Jurkat, Clone E6-1 (cell line): Measurements from ENCODE around the gene PRC1. TPM values are rescaled to one million over a fixed set of nuclear protein-coding genes. Genes with fewer than 3 reads are reported as not detected.
"Not testable (repeated sequence)": the region's sequence is repeated elsewhere in the genome, so short reads cannot be mapped to it uniquely, and the experiment has no call there.

Experiments used
- DNase-seq: peaks from one replicate; pipeline ENCODE4 v3.0.0-alpha.2; 2011; ENCODE audit warnings: low read depth, low spot score
- H3K4me3 ChIP-seq: 2 replicates; pipeline ENCODE4 v1.5.1; 2011; ENCODE audit warnings: mild to moderate bottlenecking, low read length, control low read depth, moderate library complexity
- polyA plus RNA-seq: library from polyadenylated mRNA; unstranded; fragments of >200 nt; gene quantifications from one replicate; pipeline ENCODE4 v1.2.1, GENCODE V29; 2012; ENCODE audit warnings: missing spikeins; ENCODE audit not compliant: insufficient read length, insufficient read depth

The PRC1 gene, protein sequence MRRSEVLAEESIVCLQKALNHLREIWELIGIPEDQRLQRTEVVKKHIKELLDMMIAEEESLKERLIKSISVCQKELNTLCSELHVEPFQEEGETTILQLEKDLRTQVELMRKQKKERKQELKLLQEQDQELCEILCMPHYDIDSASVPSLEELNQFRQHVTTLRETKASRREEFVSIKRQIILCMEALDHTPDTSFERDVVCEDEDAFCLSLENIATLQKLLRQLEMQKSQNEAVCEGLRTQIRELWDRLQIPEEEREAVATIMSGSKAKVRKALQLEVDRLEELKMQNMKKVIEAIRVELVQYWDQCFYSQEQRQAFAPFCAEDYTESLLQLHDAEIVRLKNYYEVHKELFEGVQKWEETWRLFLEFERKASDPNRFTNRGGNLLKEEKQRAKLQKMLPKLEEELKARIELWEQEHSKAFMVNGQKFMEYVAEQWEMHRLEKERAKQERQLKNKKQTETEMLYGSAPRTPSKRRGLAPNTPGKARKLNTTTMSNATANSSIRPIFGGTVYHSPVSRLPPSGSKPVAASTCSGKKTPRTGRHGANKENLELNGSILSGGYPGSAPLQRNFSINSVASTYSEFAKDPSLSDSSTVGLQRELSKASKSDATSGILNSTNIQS
- 224 TPM for polyA plus RNA-seq

DNA sequence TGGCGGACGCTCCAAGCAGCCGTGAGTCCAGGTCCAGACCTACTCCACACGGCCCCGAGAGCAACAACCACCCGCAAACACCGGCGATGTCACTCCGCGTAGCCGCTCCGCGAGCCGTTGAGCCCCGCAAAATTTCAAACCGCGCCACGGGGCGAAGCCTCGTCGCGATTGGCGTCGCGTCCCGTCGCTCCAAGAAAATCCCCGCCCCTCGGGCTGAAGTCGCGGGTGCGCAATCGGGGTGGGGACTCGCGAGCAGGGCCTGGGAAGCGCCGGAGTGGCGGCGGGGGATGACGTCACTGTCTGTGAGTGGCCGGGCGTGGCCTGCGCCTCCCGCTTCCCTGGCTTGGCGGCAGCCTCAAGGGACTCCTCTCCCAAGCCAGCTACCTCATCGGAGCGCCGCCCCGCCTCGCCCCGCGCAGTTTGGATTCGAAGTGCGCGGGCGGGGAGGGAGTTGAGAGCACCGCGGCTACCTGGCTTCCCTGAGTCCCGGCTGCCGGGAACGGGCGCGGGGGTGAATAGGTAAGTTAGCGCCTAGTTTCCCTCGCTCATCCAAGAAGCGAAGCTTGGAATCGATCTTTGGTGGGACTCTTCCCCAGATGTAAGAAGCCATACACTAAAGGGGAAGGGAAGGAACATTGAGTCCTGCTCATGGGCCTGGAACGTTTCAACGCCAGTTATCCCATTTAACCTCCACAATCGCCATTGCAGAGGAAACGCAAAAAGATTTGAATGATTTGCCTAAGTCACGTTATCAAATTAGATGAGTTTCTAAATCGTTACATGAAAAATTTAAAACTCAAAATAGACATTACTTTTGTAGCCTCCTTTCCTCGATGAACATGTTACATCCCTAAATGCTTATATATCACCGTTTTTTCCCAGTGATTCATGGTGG lies at the start of gene PRC1:
Gene PRC1, minus strand, starts transcription at position 119 of the 895 bp plus-strand sequence. Its CDS starts 118 bp downstream, at position 1.
- DNase-seq: peak; percentile 94
- H3K4me3 ChIP-seq: peak within 1 kb of the TSS; percentile 80

DNA sequence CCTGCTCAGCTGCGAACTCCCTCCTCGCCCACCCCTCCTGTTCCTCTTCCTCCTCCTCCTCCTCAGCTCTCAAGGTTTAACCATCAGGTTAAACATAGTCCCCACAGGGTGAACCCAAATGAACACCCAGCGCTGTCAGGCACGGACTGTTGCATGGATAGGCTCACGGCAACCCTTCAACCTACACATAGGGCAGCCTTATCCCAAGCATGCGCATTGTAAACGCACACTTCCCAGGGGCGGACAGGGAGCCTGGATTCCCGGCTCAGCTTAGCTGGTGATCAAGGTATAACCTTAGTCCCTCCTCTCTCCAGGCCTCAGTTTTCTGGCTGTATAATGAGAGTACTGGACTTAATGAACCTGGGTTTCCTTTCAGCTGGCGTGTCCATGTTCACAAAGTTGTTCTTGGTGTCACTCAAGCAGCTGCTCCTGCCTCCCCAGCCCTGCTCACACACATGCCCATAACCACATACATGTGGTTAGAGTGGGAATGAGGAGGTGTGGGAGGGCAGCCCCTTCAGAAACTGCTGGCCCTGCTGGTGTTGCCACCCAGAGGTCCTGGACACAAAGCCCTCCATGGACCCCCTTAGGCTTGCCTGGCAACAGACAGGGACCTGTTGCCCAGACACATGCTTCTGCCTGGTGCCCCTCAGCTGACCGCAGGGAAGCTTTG lies 49.0 kb upstream of the PRC1 start:
- no peak overlapping the region for H3K4me3 ChIP-seq
- no peak for DNase-seq

DNA sequence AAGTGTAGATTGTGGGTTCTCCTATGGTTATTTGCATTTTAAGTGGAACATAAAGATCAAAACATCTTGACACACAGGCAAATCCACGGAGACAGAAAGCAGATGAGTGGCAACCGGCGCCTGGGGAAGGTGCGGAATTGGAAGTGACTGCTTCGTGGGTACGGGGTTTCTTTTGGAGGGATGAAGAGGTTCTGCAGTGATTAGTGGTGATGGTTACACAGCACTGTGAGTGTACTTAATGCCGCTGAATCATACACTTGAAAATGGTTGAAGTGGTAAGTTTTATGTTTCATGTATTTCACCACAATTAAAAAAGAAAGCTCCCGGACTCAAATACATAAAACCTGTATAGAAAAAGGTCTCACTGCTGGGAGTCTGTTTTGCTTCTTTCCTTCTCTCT lies 46.5 kb upstream of the PRC1 start:
- no peak for DNase-seq
- no peak overlapping the region for H3K4me3 ChIP-seq

DNA sequence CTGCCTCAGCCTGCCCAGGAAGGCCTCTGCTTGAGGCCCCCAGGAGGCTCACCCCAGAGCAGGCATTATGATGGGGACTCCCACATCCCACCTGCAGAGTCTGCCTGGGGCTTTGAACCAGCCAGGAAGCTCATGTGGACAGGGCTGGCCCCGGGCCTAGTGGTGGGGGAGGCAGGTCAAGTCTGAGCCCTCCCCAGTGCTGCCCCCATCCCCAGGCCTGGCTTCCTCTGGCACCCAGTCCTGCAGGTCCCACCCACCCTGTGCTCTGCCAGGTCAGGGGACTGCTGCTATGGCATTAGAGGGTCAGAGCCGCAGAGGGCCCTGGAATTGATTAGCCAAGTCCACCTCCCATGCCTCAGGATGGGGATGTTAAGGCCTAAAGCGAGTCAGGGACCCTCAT lies 45.7 kb upstream of the PRC1 start:
- no peak overlapping the region for H3K4me3 ChIP-seq
- DNase-seq: no peak

DNA sequence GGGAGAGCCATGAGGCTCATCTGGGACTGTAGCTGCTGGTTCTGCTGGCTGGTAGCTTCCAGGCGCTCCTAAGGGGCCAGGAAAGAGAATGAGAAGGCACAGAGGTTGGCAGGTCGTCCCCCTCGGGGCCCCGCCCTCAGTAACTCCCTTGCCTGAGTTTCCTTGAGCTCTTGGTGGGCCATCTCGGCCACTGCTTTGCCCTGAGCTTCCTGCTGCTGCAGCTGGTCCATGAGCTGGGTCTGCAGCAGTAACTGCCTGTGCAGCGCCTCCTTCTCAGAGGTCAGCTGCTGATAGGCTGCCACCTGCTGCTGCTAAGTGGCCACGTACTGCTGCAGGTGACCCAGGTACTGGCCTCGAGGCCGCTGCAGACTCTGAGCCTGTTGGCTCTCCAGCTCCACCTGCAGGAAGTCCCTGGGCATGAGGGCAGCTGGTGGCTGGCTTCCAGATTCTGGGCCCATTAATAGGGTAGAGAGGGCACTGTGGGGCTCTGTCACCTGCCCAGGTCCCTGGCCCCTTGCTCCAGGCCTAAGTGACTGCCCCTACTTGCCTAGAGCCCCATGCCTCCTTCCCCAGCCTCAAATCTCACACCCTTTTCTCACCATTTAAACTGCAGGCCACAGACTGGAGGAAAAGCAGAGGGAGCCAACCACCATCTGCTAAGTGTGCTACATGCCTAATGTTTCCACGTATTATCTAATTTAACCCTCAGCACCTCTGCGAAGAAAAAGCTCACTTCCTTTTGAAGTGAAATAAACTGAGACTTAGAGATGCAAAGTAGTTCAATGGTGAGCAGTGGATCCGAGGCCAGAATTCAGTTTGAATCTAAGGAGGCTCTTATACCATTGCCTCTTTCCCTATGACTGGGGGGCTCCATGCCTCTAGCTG lies 38.8 kb upstream of the PRC1 start:
- no peak overlapping the region for H3K4me3 ChIP-seq
- DNase-seq: no peak

DNA sequence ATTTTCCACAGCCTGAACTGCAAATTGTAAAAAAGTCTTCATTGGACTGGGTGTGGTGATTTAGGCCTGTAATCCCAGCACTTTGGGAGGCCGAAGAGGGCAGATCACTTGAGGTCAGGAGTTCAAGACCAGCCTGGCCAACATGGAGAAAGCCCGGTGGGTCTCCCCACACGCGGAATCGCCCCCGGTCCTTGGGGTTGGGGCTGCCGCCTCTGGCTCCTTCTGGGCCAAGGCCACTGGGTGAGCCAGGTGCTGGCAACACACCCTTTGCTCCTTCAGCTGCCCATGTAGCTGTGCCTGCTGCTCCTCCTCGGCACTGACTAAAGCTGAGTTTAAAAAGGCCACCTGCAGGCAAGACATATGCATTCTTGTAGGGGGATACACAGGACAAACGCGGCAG lies 37.5 kb upstream of the PRC1 start:
- DNase-seq: no peak
- no peak overlapping the region for H3K4me3 ChIP-seq

DNA sequence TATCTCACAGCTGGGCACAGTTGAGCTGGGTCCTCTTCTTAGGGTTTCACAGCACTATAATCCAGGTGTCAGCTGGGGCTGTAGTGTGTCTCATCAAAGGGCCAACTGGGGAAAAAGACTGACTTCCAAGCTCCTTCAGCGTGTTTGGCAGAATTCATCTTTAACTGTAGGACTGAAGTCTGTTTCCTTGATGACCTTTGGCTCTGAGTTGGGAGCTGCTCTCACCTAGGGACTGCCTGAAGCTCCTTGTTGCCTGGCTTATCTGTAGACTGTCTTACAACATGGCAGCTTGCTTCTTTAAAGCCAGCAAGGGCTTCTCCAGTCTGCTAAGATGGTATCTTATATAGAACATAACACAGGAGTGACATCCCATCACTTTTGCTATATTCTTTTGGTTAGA lies 33.3 kb upstream of the PRC1 start:
- no peak for DNase-seq
- no peak overlapping the region for H3K4me3 ChIP-seq

DNA sequence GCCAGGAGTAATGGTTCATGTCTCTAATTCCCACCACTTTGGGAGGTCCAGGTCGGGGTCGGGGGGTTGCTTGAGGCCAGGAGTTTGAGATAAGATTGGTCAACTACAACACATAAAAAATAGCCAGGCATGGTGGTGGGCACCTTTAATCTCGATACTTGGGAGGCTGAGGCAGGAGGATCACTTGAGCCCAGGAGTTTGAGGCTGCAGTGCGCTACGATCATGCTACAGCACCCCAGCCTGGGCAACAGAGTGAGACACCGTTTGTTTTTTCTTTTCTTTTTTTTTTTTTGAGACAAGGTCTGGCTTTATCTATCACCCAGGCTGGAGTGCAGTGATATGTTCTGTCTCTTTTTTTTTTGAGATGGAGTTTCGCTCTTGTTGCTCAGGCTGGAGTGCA lies 29.4 kb upstream of the PRC1 start:
- H3K4me3 ChIP-seq: no peak overlapping the region
- DNase-seq: no peak

DNA sequence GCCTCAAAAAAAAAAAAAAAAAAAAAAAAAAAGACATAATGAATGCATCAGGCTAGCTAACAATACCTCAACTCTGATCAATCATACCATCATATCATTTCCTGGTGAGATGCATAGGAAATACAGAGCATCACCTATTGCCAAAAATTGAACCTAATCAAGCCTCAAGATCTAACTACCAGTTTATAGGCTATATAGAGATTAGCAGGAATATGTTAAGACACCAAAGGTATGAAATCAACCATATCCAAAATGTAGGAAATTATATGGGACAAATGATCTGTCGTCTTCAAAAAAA lies 28.4 kb upstream of the PRC1 start:
- H3K4me3 ChIP-seq: peak overlapping the region; percentile 87
- no peak for DNase-seq

DNA sequence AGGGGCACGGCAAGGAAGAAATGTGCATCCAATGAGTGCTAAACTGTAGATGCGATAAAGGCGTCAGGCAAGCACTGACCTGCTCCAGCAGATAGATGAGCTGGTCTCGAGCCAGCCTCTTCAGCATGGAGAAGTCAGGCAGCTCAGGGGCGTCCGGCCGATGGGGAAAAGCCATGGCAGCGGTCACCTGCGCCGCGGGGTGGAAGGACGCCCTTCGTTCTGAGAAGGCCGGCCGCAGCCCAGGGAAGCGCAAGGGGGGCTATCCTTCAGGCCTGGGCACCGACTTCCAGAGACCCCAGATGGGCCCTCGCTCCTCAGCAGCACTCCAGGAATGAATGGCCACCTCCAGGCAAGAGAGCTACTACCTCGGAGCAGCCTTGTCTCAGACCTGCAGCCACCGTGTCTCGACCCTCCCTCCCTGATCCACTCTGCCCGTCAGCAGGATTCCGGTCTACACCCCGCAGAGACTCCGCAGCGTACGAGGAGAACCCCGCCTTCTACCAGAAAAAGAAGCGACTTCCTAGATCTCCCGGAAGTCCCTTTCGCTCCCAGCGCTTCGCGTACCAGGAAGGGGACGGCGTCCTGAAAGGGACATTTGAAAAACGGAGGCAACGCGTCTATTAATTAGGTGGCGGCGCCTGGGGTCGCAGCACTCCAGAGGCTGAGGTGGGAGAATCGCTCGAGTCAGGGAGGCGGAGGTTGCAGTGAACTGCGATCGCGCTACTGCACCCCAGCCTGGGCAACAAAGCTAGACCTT lies 27.9 kb upstream of the PRC1 start, which contains the start of gene VPS33B:
Gene VPS33B, minus strand, starts transcription at position 520 of the 757 bp plus-strand sequence. Its CDS starts 345 bp downstream, at position 175.
- peak within 1 kb of the TSS; percentile 87 for H3K4me3 ChIP-seq
- DNase-seq: peak; percentile 92

DNA sequence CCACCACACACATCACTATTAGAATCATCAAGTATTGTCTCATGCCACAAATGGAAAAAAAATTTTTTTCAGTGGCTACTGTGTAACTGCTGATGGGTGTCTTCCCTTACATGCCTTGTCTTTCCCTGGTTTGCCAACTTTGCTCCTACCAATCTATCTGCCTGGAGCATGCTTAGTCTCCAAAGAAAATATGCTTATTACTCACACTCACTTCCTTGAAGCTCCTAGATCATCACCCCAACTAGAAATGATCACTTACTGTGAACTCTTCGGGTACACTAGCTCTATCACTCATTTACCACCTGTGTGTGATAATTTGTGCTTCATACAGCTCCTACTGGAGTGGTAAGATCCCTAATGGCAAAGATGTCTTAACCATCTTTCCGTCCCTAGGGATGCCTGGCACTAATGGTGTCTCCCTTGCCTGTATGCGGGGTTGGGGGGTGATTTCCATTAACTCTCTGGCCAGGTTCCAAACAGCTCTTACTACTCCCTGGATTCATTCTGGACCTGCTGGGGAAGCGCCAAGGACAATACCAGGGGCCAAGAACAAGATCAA lies 27.3 kb upstream of the PRC1 start:
- peak overlapping the region; percentile 87 for H3K4me3 ChIP-seq
- no peak for DNase-seq

DNA sequence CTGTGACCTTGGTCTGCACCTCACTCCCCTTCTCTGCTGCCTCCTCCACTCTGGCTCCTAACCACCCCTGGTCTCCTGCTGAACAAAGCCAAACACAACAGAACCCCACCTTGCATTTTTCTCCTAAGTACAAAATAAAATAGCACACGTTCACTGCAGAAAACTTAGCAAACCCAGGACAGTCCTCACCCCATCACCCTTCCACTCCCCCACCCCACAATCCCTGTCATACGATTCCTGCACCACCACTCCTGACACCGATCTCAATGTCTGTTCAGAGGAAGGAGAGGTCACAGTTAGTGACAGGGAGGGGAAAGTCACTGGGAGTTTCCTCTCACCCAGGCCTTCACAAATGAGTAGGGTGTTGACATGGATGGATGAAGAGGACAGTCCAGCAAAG lies 23.8 kb upstream of the PRC1 start:
- no peak overlapping the region for H3K4me3 ChIP-seq
- no peak for DNase-seq

DNA sequence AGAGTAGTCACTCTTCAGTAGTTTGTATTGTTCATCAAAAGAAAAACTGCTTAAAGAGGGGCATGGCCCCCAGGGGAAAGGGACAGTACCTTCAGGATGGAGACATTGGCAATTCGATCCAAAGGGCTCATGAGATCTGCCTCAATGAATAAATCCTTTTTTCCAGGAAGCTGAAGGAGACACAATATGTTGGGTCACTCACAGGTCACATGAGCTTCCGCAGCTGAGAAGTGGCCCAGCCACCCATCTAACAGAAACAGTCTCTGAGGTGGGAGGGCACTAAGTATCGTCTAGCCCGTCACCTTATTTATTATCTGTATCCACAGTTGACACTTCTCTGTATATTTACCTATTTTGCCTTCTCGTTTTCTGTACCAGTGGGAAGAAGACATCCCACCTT lies 23.4 kb upstream of the PRC1 start:
- no peak for DNase-seq
- no peak overlapping the region for H3K4me3 ChIP-seq

DNA sequence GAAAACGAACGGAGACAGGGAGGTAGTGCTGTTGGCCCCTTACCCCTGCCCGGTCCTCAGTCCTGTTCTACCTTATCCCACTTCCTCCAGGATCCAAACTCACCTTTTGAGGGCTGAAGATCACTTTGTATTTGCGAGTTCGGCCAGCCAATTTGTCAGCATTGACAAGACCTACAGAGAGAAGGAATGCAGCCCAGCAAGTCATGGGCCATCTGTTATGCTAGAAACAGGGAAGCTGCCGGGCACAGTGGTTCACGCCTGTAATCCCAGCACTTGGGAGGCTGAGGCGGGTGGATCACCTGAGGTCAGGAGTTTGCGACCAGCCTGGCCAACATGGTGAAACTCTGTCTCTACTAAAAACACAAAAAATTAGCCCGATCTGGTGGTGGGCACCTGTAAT lies 19.4 kb upstream of the PRC1 start:
- not testable (repeated sequence) for DNase-seq, H3K4me3 ChIP-seq

DNA sequence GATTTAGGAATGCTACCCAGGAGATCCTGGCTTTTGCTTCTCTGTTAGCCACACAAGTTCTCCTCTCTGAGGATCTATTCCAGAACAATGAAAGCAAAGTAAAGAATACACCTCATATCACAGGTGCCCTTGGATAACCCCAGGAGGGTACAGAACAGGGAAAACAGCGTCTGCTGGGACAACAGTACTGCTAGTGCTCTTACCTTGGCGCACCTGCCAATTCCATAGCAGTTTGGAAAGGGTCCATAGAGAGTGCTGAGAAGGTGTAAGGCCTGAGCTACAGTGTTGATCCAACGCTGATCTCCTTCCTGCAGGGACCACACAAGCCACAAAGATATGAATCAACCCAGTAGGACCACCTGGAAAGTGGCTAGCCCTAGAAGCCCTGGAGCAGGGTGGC lies 12.9 kb upstream of the PRC1 start:
- no peak overlapping the region for H3K4me3 ChIP-seq

DNA sequence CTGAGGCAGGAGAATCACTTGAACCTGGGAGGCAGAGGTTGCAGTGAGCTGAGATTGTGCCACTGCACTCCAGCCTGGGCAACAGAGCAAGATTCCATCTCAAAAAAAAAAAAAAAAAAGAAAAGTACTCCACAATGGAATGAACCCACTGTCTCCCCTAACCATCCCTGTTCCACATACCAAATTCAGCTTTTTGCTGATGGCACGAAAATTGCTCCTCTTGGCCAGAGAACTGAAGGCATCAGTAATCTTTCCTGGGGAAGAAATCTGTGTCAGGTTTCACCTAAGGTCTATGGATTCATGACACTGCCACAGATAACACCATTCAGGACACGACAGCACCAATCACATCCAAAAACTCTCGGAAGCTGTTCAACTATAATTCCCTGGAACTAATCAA lies 6.9 kb upstream of the PRC1 start:
- no peak overlapping the region for H3K4me3 ChIP-seq
- no peak for DNase-seq

More for the DNA sequence above, 12.9 kb upstream of the PRC1 start:
- DNase-seq: no peak

DNA sequence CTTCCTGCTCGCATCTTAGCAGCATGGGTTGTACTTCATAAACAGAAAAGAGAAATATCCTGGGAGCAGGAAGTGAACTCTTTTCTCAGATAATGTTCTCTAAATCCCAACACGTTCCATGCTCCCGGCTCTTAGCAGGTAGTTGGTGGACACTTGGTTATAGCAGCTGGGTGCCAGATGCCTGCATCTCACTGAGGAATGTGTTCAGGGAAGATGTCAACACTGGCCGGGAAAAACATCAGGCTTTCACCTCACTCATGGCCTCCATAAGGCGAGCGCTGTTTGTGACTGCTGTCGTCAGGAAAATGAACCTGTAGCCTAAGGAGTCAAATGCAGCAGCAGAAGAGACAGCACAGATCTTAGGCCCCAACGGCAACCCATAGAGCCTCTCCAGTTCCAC lies 4.4 kb upstream of the PRC1 start:
- H3K4me3 ChIP-seq: no peak overlapping the region
- no peak for DNase-seq
